ENCODE data around the gene TBC1D20.
"Not testable (repeated sequence)": the region's sequence is repeated elsewhere in the genome, so short reads cannot be mapped to it uniquely, and the experiment has no call there.

Gene TBC1D20

DNA sequence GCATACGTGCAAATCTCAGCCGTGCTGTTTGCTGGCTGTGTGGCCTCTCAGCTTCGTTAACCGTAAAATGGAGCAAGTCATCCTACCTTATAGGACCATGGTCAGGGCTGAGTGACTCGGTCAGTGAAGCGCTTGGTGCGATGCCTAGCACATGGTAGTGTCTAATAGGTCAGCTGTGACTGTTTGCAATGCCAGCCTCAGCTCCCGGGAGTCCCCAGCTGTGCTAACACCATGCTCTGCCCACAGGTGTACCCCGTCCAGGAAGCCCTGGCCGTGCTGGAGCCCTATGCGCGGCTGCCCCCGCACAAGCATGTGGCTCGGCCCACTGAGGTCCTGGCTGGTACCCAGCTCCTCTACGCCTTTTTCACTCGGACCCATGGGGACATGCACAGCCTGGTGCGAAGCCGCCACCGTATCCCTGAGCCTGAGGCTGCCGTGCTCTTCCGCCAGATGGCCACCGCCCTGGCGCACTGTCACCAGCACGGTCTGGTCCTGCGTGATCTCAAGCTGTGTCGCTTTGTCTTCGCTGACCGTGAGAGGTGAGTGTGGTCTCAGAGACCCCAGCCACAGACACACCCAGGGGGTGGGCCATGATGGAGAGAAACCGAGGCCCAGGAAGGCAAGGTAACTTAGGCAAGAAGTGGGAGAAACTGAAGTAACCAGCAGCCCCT is 71.2 kb downstream of the TBC1D20 start:
- no peak overlapping the region for H3K4me3 ChIP-seq (ENCODE audit: low read length)
- H3K4me1 ChIP-seq (ENCODE audit: insufficient read depth, low read length), result no peaks in the 10 kb centered on the region
- H3K36me3 ChIP-seq (ENCODE audit: insufficient read depth, low read length), result peaks cover 12% of the 10 kb centered on the region
- H2AFZ ChIP-seq (ENCODE audit: low read depth, low read length), result no peak overlapping the region
- no peaks in the 10 kb centered on the region for H3K9me3 ChIP-seq (ENCODE audit: low read length)
- H3K27me3 ChIP-seq (ENCODE audit: insufficient read depth, low read length), result no peaks in the 10 kb centered on the region

- Histone ChIP-seq H3K36me3 (ENCODE audit: insufficient read depth, low read length) (peaks cover 12% of the 10 kb centered on the region), H3K4me1 (ENCODE audit: insufficient read depth, low read length) (no peaks in the 10 kb centered on the region), H2AFZ (ENCODE audit: low read depth, low read length) (no peak overlapping the region), H3K4me3 (ENCODE audit: low read length) (no peak overlapping the region), H3K27me3 (ENCODE audit: insufficient read depth, low read length) (no peaks in the 10 kb centered on the region), H3K9me3 (ENCODE audit: low read length) (no peaks in the 10 kb centered on the region)
Observed at GRCh38 chr20:389220-389619, 73.1 kb downstream of the TBC1D20 start.

GRCh38 chr20:388034-388994 is 74.0 kb downstream of the TBC1D20 start:
- Histone ChIP-seq H2AFZ (ENCODE audit: low read depth, low read length) (no peak overlapping the region), H3K4me1 (ENCODE audit: insufficient read depth, low read length) (no peaks in the 10 kb centered on the region), H3K36me3 (ENCODE audit: insufficient read depth, low read length) (peaks cover 12% of the 10 kb centered on the region), H3K4me3 (ENCODE audit: low read length) (no peak overlapping the region), H3K27me3 (ENCODE audit: insufficient read depth, low read length) (no peaks in the 10 kb centered on the region), H3K9me3 (ENCODE audit: low read length) (no peaks in the 10 kb centered on the region)

- Histone ChIP-seq H3K9me3 (ENCODE audit: low read length) (no peaks in the 10 kb centered on the region), H3K4me3 (ENCODE audit: low read length) (no peak overlapping the region), H3K36me3 (ENCODE audit: insufficient read depth, low read length) (peaks cover 12% of the 10 kb centered on the region), H3K27me3 (ENCODE audit: insufficient read depth, low read length) (no peaks in the 10 kb centered on the region), H3K4me1 (ENCODE audit: insufficient read depth, low read length) (no peaks in the 10 kb centered on the region), H2AFZ (ENCODE audit: low read depth, low read length) (no peak overlapping the region)
Observed at GRCh38 chr20:387520-387919, 74.8 kb downstream of the TBC1D20 start.

DNA sequence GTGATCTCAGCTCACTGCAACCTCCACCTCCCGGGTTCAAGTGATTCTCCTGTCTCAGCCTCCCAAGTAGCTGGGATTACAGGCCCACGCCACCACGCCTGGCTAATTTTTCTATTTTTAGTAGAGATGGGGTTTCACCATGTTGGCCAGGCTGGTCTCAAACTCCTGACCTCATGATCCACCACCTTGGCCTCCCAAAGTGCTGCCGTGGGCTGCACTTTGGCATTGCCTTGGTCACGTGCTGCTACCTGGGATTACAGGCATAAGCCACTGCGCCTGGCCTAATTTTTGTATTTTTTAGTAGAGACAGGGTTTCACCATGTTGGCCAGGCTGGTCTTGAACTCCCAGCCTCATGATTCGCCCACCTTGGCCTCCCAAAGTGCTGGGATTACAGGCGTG is 75.7 kb downstream of the TBC1D20 start:
- H2AFZ ChIP-seq (ENCODE audit: low read depth, low read length); H3K9me3 ChIP-seq (ENCODE audit: low read length); H3K4me3 ChIP-seq (ENCODE audit: low read length); H3K27me3 ChIP-seq (ENCODE audit: insufficient read depth, low read length); H3K4me1 ChIP-seq (ENCODE audit: insufficient read depth, low read length): not testable (repeated sequence)
- H3K36me3 ChIP-seq (ENCODE audit: insufficient read depth, low read length), result peaks cover 12% of the 10 kb centered on the region
